HCT116 (cell line): ENCODE results near the gene DENND2A. TPM values are rescaled to one million over a fixed set of nuclear protein-coding genes. Genes with fewer than 3 reads are reported as not detected.

Experiments used
- ATAC-seq: fragments of 200-7000 bp; cut with Tn5 transposase; 2 replicates; pipeline ENCODE4 v1.9.1; 2020; ENCODE audit warnings: mild to moderate bottlenecking, moderate library complexity
- BruUV-seq: library from RNA; stranded (reverse); fragments of 400-500 nt; replicated peaks from 2 replicates; lab custom pipeline; 2021; lab: Mats Ljungman, UMichigan
- CTCF ChIA-PET: fragments of 300-600 bp; sonication (Branson Sonifier 250); formaldehyde crosslinking; loops from one replicate; lab custom pipeline; 2021; ENCODE audit warnings: antibody characterized with exemption; lab: Charles Lee
- POLR2A ChIA-PET: fragments of 300-600, 350-600 bp; sonication (Branson Sonifier 250); formaldehyde crosslinking; loops from one replicate; lab custom pipeline; 2021; ENCODE audit warnings: antibody characterized with exemption; lab: Charles Lee
- RAD21 ChIA-PET, 2 experiments: fragments of 300-600 bp; sonication (Branson Sonifier 250); formaldehyde crosslinking; loops; one replicate each; lab custom pipeline; 2023; ENCODE audit warnings: low total read pairs in 2 of 2; ENCODE audit not compliant: uncharacterized antibody in 2 of 2, unreplicated experiment in 2 of 2, low non-redundant PET in 1 of 2; lab: Charles Lee
- DNase-seq: peaks from one replicate; pipeline ENCODE4 v3.0.0-alpha.2; 2010; ENCODE audit warnings: low read depth, low spot score
- H2AFZ ChIP-seq: fragments of 200-600 bp; shearing (Covaris generic), sonication (generic); 2 replicates; pipeline ENCODE4 v1.6.1; 2017; ENCODE audit warnings: low read depth, mixed run types, mixed read lengths, antibody characterized with exemption, low read length; ENCODE audit not compliant: poor library complexity, severe bottlenecking
- H3K27ac ChIP-seq: 2 replicates; pipeline ENCODE4 v1.5.1; 2012; ENCODE audit warnings: low read depth, low read length
- H3K27me3 ChIP-seq: fragments of 200-600 bp; sonication (generic); 2 replicates; pipeline ENCODE4 v1.6.1; 2016; ENCODE audit warnings: mixed run types, low read length, mixed read lengths; ENCODE audit not compliant: insufficient read depth
- H3K36me3 ChIP-seq, 2 experiments: fragments of 200-500 bp in 1 of 2; fragments of 200-600 bp in 1 of 2; sonication (Bioruptor generic) in 1 of 2; sonication (generic) in 1 of 2; 2 replicates each; pipeline versions ENCODE4 v1.5.1 to v1.6.1; 2014 to 2016; ENCODE audit warnings: low read length in 2 of 2, inconsistent platforms in 1 of 2, mixed read lengths in 1 of 2, mixed run types in 1 of 2; ENCODE audit not compliant: insufficient read depth in 2 of 2, control insufficient read depth in 1 of 2
- H3K4me1 ChIP-seq, 2 experiments: fragments of 200-600 bp in 1 of 2; sonication (generic) in 1 of 2; 2 replicates each; pipeline versions ENCODE4 v1.5.1 to v1.6.1; 2012 to 2017; ENCODE audit warnings: low read length in 2 of 2, inconsistent platforms in 1 of 2, mild to moderate bottlenecking in 1 of 2, mixed read lengths in 1 of 2, mixed run types in 1 of 2, moderate library complexity in 1 of 2; ENCODE audit not compliant: insufficient read depth in 2 of 2, control insufficient read depth in 1 of 2
- H3K4me2 ChIP-seq: fragments of 200-600 bp; sonication (generic); 2 replicates; pipeline ENCODE4 v1.6.1; 2017; ENCODE audit warnings: mixed run types, low read length, mixed read lengths
- H3K4me3 ChIP-seq, 2 experiments: fragments of 200-600 bp in 1 of 2; sonication (generic) in 1 of 2; replicated peaks in 1 of 2; 2 replicates each; pipeline ENCODE4 v1.5.1; 2011 to 2016; ENCODE audit warnings: low read length in 2 of 2, control low read depth in 1 of 2, low read depth in 1 of 2, mild to moderate bottlenecking in 1 of 2, mixed read lengths in 1 of 2, mixed run types in 1 of 2
- H3K79me2 ChIP-seq: fragments of 200-600 bp; sonication (generic); 2 replicates; pipeline ENCODE4 v1.6.1; 2017; ENCODE audit warnings: mild to moderate bottlenecking, mixed run types, low read length, moderate library complexity, mixed read lengths; ENCODE audit not compliant: insufficient read depth
- H3K9ac ChIP-seq: fragments of 200-600 bp; sonication (generic); 2 replicates; pipeline ENCODE4 v1.6.1; 2016; ENCODE audit warnings: low read length, mixed read lengths
- H3K9me2 ChIP-seq: fragments of 200-600 bp; sonication (generic), shearing (Covaris generic); 2 replicates; pipeline ENCODE4 v1.6.1; 2017; ENCODE audit warnings: mixed run types, mild to moderate bottlenecking, moderate library complexity; ENCODE audit not compliant: insufficient read depth
- H3K9me3 ChIP-seq, 2 experiments: fragments of 200-500 bp in 1 of 2; fragments of 200-600 bp in 1 of 2; sonication (Bioruptor generic) in 1 of 2; sonication (generic) in 1 of 2; 2 replicates each; pipeline ENCODE4 v1.6.1; 2014 to 2017; ENCODE audit warnings: low read length in 2 of 2, mixed read lengths in 2 of 2, inconsistent platforms in 1 of 2, low read depth in 1 of 2, mild to moderate bottlenecking in 1 of 2, mixed run types in 1 of 2, moderate library complexity in 1 of 2; ENCODE audit not compliant: control insufficient read depth in 1 of 2, insufficient read depth in 1 of 2
- H4K20me1 ChIP-seq: fragments of 200-600 bp; sonication (generic), shearing (Covaris generic); 2 replicates; pipeline ENCODE4 v1.6.1; 2017; ENCODE audit warnings: mixed run types, mild to moderate bottlenecking, moderate library complexity; ENCODE audit not compliant: insufficient read depth
- ATF3 ChIP-seq: IDR thresholded peaks from 2 replicates; pipeline ENCODE4 v1.6.1; 2012
- CBX3 ChIP-seq: IDR thresholded peaks from 2 replicates; pipeline ENCODE4 v1.6.1; 2012; ENCODE audit warnings: low read depth
- CEBPB ChIP-seq: IDR thresholded peaks from 2 replicates; pipeline ENCODE4 v1.6.1; 2012; ENCODE audit warnings: low read depth
- EGR1 ChIP-seq: IDR thresholded peaks from 2 replicates; pipeline ENCODE4 v1.6.1; 2012; ENCODE audit warnings: low read depth
- ELF1 ChIP-seq: IDR thresholded peaks from 2 replicates; pipeline ENCODE4 v1.6.1; 2012; ENCODE audit warnings: low read depth, borderline replicate concordance
- EZH2 ChIP-seq: fragments of 200-600 bp; sonication (generic); IDR thresholded peaks from 2 replicates; pipeline ENCODE4 v1.6.1; 2017; ENCODE audit warnings: antibody characterized with exemption, mixed run types
- EZH2phosphoT487 ChIP-seq: fragments of 200-600 bp; IDR thresholded peaks from 2 replicates; pipeline ENCODE4 v1.6.1; 2018; ENCODE audit warnings: antibody characterized with exemption, borderline replicate concordance
- POLR2A ChIP-seq: IDR thresholded peaks from 2 replicates; pipeline ENCODE4 v1.7.0; 2011; ENCODE audit warnings: borderline replicate concordance; ENCODE audit not compliant: insufficient read depth, insufficient read length; ENCODE audit errors: extremely low read depth
- POLR2AphosphoS5 ChIP-seq: IDR thresholded peaks from 2 replicates; pipeline ENCODE4 v1.6.1; 2011; ENCODE audit warnings: mild to moderate bottlenecking, low read depth, low read length, moderate library complexity
- REST ChIP-seq: IDR thresholded peaks from 2 replicates; pipeline ENCODE4 v1.6.1; 2012; ENCODE audit warnings: low read depth
- SP1 ChIP-seq: IDR thresholded peaks from 2 replicates; pipeline ENCODE4 v1.6.1; 2012; ENCODE audit warnings: low read depth
- SRF ChIP-seq: IDR thresholded peaks from 2 replicates; pipeline ENCODE4 v1.6.1; 2012; ENCODE audit warnings: low read depth
- TCF7L2 ChIP-seq: IDR thresholded peaks from 2 replicates; pipeline ENCODE4 v1.7.0; 2011; ENCODE audit warnings: borderline replicate concordance, inconsistent platforms; ENCODE audit not compliant: insufficient read depth, insufficient read length; ENCODE audit errors: extremely low read depth
- YY1 ChIP-seq: IDR thresholded peaks from 2 replicates; pipeline ENCODE4 v1.6.1; 2011; ENCODE audit warnings: low read length, low read depth, moderate library complexity, mild to moderate bottlenecking; ENCODE audit not compliant: insufficient replicate concordance; ENCODE audit errors: extremely low read depth
- ZBTB33 ChIP-seq: IDR thresholded peaks from 2 replicates; pipeline ENCODE4 v1.6.1; 2011; ENCODE audit warnings: mild to moderate bottlenecking, low read length, moderate library complexity; ENCODE audit not compliant: insufficient replicate concordance; ENCODE audit errors: extremely low read depth
- ZFX ChIP-seq: fragments of 450-650 bp; IDR thresholded peaks from 2 replicates; pipeline ENCODE4 v1.6.1; 2017
- ZNF274 ChIP-seq: fragments of 200-500 bp; sonication (Bioruptor generic); IDR thresholded peaks from 2 replicates; pipeline ENCODE4 v1.6.1; 2014; ENCODE audit warnings: mild to moderate bottlenecking, low read depth, low read length, inconsistent platforms
- intact Hi-C: fragments of 100-400 bp; cut with micrococcal nuclease; formaldehyde crosslinking; loops from 2 replicates; pipeline ENCODE4 v1.10.0; 2022
- total RNA-seq: library from RNA; stranded (reverse); gene quantifications from one replicate; pipeline ENCODE4 v1.2.1, GENCODE V29; 2021; ENCODE audit not compliant: unreplicated experiment
- TF ChIP-seq, protein P1 (sequence below), 3 experiments: fragments of 200-600 bp in 1 of 3; sonication (generic) in 1 of 3; IDR thresholded peaks in 2 of 3; conservative IDR thresholded peaks in 1 of 3; 2 replicates each; pipeline ENCODE4 v1.5.1; 2012 to 2017; ENCODE audit warnings: low read depth in 2 of 3, low read length in 2 of 3, antibody characterized with exemption in 1 of 3, borderline replicate concordance in 1 of 3, control low read depth in 1 of 3, mild to moderate bottlenecking in 1 of 3, mixed read lengths in 1 of 3, mixed run types in 1 of 3, moderate library complexity in 1 of 3; ENCODE audit not compliant: insufficient read depth in 1 of 3
- TF ChIP-seq, protein P2 (sequence below): IDR thresholded peaks from 2 replicates; pipeline ENCODE4 v1.6.1; 2012

The DENND2A gene
- total RNA-seq, 1 experiment from 2014 or later: 0.12 TPM

GRCh38 chr7:140585333-140585732, 55.3 kb downstream of the DENND2A start:
- ChIA-PET CTCF (no interaction called here), RAD21 (no interaction called here), POLR2A (no interaction called here)
- no peak for ATAC-seq
- Histone ChIP-seq H3K4me3 (no peak overlapping the region), H3K9me2 (no peaks in the 10 kb centered on the region), H3K9me3 (no peaks in the 10 kb centered on the region), H4K20me1 (no peaks in the 10 kb centered on the region), H3K36me3 (no peaks in the 10 kb centered on the region), H3K27me3 (no peaks in the 10 kb centered on the region), H3K4me2 (no peak overlapping the region), H3K79me2 (no peaks in the 10 kb centered on the region), H3K27ac (no peak overlapping the region), H3K9ac (no peak overlapping the region), H3K4me1 (no peaks in the 10 kb centered on the region), H2AFZ (no peak overlapping the region)
- DNase-seq: no peak
- TF ChIP-seq EZH2: no peak
- TF ChIP-seq ZNF274: no peak
- TF ChIP-seq POLR2A: no peak
- TF ChIP-seq, protein P1, sequence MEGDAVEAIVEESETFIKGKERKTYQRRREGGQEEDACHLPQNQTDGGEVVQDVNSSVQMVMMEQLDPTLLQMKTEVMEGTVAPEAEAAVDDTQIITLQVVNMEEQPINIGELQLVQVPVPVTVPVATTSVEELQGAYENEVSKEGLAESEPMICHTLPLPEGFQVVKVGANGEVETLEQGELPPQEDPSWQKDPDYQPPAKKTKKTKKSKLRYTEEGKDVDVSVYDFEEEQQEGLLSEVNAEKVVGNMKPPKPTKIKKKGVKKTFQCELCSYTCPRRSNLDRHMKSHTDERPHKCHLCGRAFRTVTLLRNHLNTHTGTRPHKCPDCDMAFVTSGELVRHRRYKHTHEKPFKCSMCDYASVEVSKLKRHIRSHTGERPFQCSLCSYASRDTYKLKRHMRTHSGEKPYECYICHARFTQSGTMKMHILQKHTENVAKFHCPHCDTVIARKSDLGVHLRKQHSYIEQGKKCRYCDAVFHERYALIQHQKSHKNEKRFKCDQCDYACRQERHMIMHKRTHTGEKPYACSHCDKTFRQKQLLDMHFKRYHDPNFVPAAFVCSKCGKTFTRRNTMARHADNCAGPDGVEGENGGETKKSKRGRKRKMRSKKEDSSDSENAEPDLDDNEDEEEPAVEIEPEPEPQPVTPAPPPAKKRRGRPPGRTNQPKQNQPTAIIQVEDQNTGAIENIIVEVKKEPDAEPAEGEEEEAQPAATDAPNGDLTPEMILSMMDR (IDR thresholded peaks at IDR 0.05 in 2 of 3, conservative IDR thresholded peaks at IDR 0.05 in 1 of 3; ENCODE audit: borderline replicate concordance in 1 of 3, insufficient read depth in 1 of 3, low read depth in 2 of 3, low read length in 2 of 3): no peak
- TF ChIP-seq YY1: no peak
- no peak for TF ChIP-seq POLR2AphosphoS5
- TF ChIP-seq SP1: no peak
- TF ChIP-seq ZBTB33: no peak
- no peak for TF ChIP-seq TCF7L2
- no peak for TF ChIP-seq CBX3
- no peak for TF ChIP-seq ATF3
- TF ChIP-seq SRF: no peak
- no peak for TF ChIP-seq ZFX
- no peak for TF ChIP-seq REST
- TF ChIP-seq CEBPB: no peak
- TF ChIP-seq ELF1: no peak
- no peak for TF ChIP-seq EZH2phosphoT487
- TF ChIP-seq, protein P2, sequence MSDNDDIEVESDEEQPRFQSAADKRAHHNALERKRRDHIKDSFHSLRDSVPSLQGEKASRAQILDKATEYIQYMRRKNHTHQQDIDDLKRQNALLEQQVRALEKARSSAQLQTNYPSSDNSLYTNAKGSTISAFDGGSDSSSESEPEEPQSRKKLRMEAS: no peak
- TF ChIP-seq EGR1: no peak
- no TSS peak for BruUV-seq
- intact Hi-C loops: no loop called here
